GM21423 (cell line): ENCODE results near the gene ARHGAP28.
"Not testable (repeated sequence)": the region's sequence is repeated elsewhere in the genome, so short reads cannot be mapped to it uniquely, and the experiment has no call there.

ENCODE experiments used
- ATAC-seq: cut with Tn5 transposase; IDR thresholded peaks from one replicate; pipeline ENCODE4 v1.9.1; 2021; ENCODE audit warnings: mild to moderate bottlenecking, moderate library complexity; ENCODE audit not compliant: unreplicated experiment

The ARHGAP28 gene

GRCh38 chr18:6773777-6774176 is 44.3 kb downstream of the ARHGAP28 start:
- ATAC-seq: no peak

GRCh38 chr18:6775237-6775636 is 45.7 kb downstream of the ARHGAP28 start:
- ATAC-seq: no peak

GRCh38 chr18:6775702-6776101 is 46.2 kb downstream of the ARHGAP28 start:
- no peak for ATAC-seq

GRCh38 chr18:6776188-6776587 is 46.7 kb downstream of the ARHGAP28 start:
- ATAC-seq: no peak

GRCh38 chr18:6777509-6777908 is 48.0 kb downstream of the ARHGAP28 start:
- ATAC-seq: no peak

- ATAC-seq: no peak
Observed at GRCh38 chr18:6778459-6779247, 49.1 kb downstream of the ARHGAP28 start.

- ATAC-seq: no peak
Observed at GRCh38 chr18:6781142-6781714, 51.7 kb downstream of the ARHGAP28 start.

- no peak for ATAC-seq
Observed at GRCh38 chr18:6781796-6782195, 52.3 kb downstream of the ARHGAP28 start.

GRCh38 chr18:6782861-6783260 is 53.3 kb downstream of the ARHGAP28 start:
- ATAC-seq: no peak

GRCh38 chr18:6784046-6784445 is 54.5 kb downstream of the ARHGAP28 start:
- no peak for ATAC-seq

- ATAC-seq: no peak
Observed at GRCh38 chr18:6785001-6785400, 55.5 kb downstream of the ARHGAP28 start.

- no peak for ATAC-seq
Observed at GRCh38 chr18:6785411-6785810, 55.9 kb downstream of the ARHGAP28 start.

- ATAC-seq: no peak
Observed at GRCh38 chr18:6792391-6792790, 62.9 kb downstream of the ARHGAP28 start.

- no peak for ATAC-seq
Observed at GRCh38 chr18:6793455-6793854, 63.9 kb downstream of the ARHGAP28 start.

GRCh38 chr18:6793986-6794385 is 64.5 kb downstream of the ARHGAP28 start:
- no peak for ATAC-seq

- ATAC-seq: no peak
Observed at GRCh38 chr18:6795307-6795706, 65.8 kb downstream of the ARHGAP28 start.

- no peak for ATAC-seq
Observed at GRCh38 chr18:6796511-6796910, 67.0 kb downstream of the ARHGAP28 start.

- ATAC-seq: no peak
Observed at GRCh38 chr18:6797171-6797570, 67.7 kb downstream of the ARHGAP28 start.

- ATAC-seq: no peak
Observed at GRCh38 chr18:6798896-6799295, 69.4 kb downstream of the ARHGAP28 start.

- not testable (repeated sequence) for ATAC-seq
Observed at GRCh38 chr18:6800309-6800708, 70.8 kb downstream of the ARHGAP28 start.

GRCh38 chr18:6807515-6808257 is 78.2 kb downstream of the ARHGAP28 start:
- no peak for ATAC-seq

GRCh38 chr18:6810191-6810590 is 80.7 kb downstream of the ARHGAP28 start:
- no peak for ATAC-seq
